Measurements from ENCODE around the gene FBXW8.

FBXW8 gene

GRCh38 chr12:116959198-116959460 is 48.4 kb downstream of the FBXW8 start:
- H2AFZ ChIP-seq (ENCODE audit: low read length, unreplicated experiment) = no peak overlapping the region
- H3K27me3 ChIP-seq (ENCODE audit: insufficient read depth, low read length) = no peaks in the 10 kb centered on the region
- no peak overlapping the region for H3K27ac ChIP-seq (ENCODE audit: low read depth, low read length)
- no peaks in the 10 kb centered on the region for H3K4me1 ChIP-seq (ENCODE audit: control insufficient read depth, insufficient read depth, low read length, unreplicated experiment)
- no peaks in the 10 kb centered on the region for H3K36me3 ChIP-seq (ENCODE audit: insufficient read depth, low read length)
- no peaks in the 10 kb centered on the region for H3K79me2 ChIP-seq (ENCODE audit: control insufficient read depth, insufficient read depth, low read length, unreplicated experiment)
- no peak overlapping the region for H3K4me3 ChIP-seq (ENCODE audit: low read depth, low read length)

DNA sequence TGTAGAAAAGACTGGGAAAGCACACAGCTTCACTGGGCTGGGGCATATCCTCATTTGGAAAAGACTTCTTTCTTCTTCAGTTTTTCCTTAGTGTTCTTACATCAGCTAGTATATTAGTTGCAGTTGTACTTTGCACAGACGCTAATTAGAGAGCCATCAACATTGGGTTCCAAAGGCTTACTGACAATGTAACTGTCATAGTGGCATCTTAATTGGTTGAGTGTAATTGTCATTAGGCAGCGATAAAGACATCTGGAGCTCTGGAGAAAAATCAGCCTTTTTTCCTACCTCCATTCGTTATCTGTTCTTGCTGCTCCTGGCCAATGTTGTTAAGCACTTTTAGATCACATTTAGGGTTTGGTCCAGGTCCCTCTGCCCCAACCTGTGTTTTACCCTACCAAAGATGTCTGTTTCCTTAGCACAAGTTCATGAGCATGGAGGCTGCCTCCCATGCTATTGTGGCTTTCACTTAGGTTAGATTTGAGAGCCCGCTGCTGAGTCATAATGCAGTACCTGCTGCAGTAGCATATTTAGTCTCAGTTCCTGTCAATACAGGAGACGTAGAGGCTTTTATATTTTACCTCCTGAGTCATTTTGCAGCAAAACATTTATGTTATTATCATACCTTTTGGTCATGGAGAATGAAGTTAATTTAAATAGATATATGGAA is 49.2 kb downstream of the FBXW8 start:
- no peaks in the 10 kb centered on the region for H3K79me2 ChIP-seq (ENCODE audit: control insufficient read depth, insufficient read depth, low read length, unreplicated experiment)
- no peak overlapping the region for H2AFZ ChIP-seq (ENCODE audit: low read length, unreplicated experiment)
- H3K27ac ChIP-seq (ENCODE audit: low read depth, low read length) = no peak overlapping the region
- no peaks in the 10 kb centered on the region for H3K4me1 ChIP-seq (ENCODE audit: control insufficient read depth, insufficient read depth, low read length, unreplicated experiment)
- H3K27me3 ChIP-seq (ENCODE audit: insufficient read depth, low read length) = no peaks in the 10 kb centered on the region
- H3K36me3 ChIP-seq (ENCODE audit: insufficient read depth, low read length) = no peaks in the 10 kb centered on the region
- H3K4me3 ChIP-seq (ENCODE audit: low read depth, low read length) = no peak overlapping the region

DNA sequence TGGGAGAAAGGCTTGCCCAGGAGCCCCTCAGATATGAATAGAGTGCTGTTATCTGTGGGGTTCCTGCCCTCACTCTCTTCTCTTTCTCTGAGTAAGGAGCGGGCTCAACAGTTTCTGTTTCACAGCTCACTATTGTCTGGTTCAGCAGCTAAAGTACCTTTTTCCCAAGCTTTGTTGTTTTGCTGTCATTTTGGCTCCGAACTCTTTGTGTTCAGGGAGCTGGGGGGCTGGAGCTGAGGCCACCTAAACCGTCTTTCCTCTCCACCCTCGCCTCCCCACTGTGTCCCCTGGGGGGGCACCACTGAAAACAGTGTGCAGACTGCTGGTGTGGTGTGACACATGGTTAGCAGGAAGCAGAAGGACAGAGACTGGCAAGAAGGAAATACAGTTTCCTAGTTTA is 51.4 kb downstream of the FBXW8 start:
- Histone ChIP-seq H3K36me3 (ENCODE audit: insufficient read depth, low read length) (no peaks in the 10 kb centered on the region), H3K27ac (ENCODE audit: low read depth, low read length) (no peak overlapping the region), H3K27me3 (ENCODE audit: insufficient read depth, low read length) (no peaks in the 10 kb centered on the region), H2AFZ (ENCODE audit: low read length, unreplicated experiment) (no peak overlapping the region), H3K4me3 (ENCODE audit: low read depth, low read length) (no peak overlapping the region), H3K79me2 (ENCODE audit: control insufficient read depth, insufficient read depth, low read length, unreplicated experiment) (no peaks in the 10 kb centered on the region), H3K4me1 (ENCODE audit: control insufficient read depth, insufficient read depth, low read length, unreplicated experiment) (no peaks in the 10 kb centered on the region)

DNA sequence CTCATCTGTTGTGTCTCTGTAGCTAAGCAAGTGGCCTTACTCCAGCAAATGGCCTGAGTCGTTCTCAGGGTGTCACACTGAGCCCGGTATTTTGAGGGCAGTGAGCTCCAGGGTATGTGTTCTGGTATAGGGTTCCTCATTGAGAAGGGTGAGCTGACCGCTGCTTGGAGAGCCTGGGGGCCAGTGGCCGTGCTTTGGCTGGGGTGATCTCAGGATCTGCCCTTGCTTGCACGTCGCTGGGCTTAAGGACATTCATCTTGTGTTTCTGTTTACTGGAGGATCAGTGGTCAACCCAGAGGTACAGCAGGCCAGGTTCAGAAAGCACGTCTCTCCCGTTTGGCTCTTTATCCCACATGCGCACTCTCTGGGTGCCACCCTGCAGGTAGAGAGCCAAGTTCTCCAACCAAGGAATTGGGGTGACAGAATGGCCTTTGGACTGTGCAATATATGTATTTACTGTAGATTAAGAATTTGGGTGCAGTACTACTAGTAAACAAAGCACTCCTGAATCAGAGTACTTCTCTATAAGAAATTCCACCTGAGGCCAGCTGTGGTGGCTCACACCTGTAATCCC is 52.1 kb downstream of the FBXW8 start:
- Histone ChIP-seq H3K4me1 (ENCODE audit: control insufficient read depth, insufficient read depth, low read length, unreplicated experiment) (no peaks in the 10 kb centered on the region), H2AFZ (ENCODE audit: low read length, unreplicated experiment) (no peak overlapping the region), H3K36me3 (ENCODE audit: insufficient read depth, low read length) (no peaks in the 10 kb centered on the region), H3K27ac (ENCODE audit: low read depth, low read length) (no peak overlapping the region), H3K4me3 (ENCODE audit: low read depth, low read length) (no peak overlapping the region), H3K79me2 (ENCODE audit: control insufficient read depth, insufficient read depth, low read length, unreplicated experiment) (no peaks in the 10 kb centered on the region), H3K27me3 (ENCODE audit: insufficient read depth, low read length) (no peaks in the 10 kb centered on the region)

GRCh38 chr12:116964054-116965050 is 53.6 kb downstream of the FBXW8 start:
- Histone ChIP-seq H3K36me3 (ENCODE audit: insufficient read depth, low read length) (no peaks in the 10 kb centered on the region), H3K4me1 (ENCODE audit: control insufficient read depth, insufficient read depth, low read length, unreplicated experiment) (no peaks in the 10 kb centered on the region), H2AFZ (ENCODE audit: low read length, unreplicated experiment) (no peak overlapping the region), H3K27me3 (ENCODE audit: insufficient read depth, low read length) (no peaks in the 10 kb centered on the region), H3K79me2 (ENCODE audit: control insufficient read depth, insufficient read depth, low read length, unreplicated experiment) (no peaks in the 10 kb centered on the region), H3K4me3 (ENCODE audit: low read depth, low read length) (no peak overlapping the region), H3K27ac (ENCODE audit: low read depth, low read length) (no peak overlapping the region)

- H3K36me3 ChIP-seq (ENCODE audit: insufficient read depth, low read length) = peaks cover 6% of the 10 kb centered on the region
- no peaks in the 10 kb centered on the region for H3K79me2 ChIP-seq (ENCODE audit: control insufficient read depth, insufficient read depth, low read length, unreplicated experiment)
- no peak overlapping the region for H3K4me3 ChIP-seq (ENCODE audit: low read depth, low read length)
- no peak overlapping the region for H3K27ac ChIP-seq (ENCODE audit: low read depth, low read length)
- H3K4me1 ChIP-seq (ENCODE audit: control insufficient read depth, insufficient read depth, low read length, unreplicated experiment) = no peaks in the 10 kb centered on the region
- H3K27me3 ChIP-seq (ENCODE audit: insufficient read depth, low read length) = no peaks in the 10 kb centered on the region
- H2AFZ ChIP-seq (ENCODE audit: low read length, unreplicated experiment) = no peak overlapping the region
Observed at GRCh38 chr12:116968986-116969385, 58.2 kb downstream of the FBXW8 start.

- Histone ChIP-seq H3K27me3 (ENCODE audit: insufficient read depth, low read length) (no peaks in the 10 kb centered on the region), H3K4me3 (ENCODE audit: low read depth, low read length) (no peak overlapping the region), H2AFZ (ENCODE audit: low read length, unreplicated experiment) (no peak overlapping the region), H3K4me1 (ENCODE audit: control insufficient read depth, insufficient read depth, low read length, unreplicated experiment) (no peaks in the 10 kb centered on the region), H3K36me3 (ENCODE audit: insufficient read depth, low read length) (peaks cover 6% of the 10 kb centered on the region), H3K79me2 (ENCODE audit: control insufficient read depth, insufficient read depth, low read length, unreplicated experiment) (no peaks in the 10 kb centered on the region), H3K27ac (ENCODE audit: low read depth, low read length) (no peak overlapping the region)
Observed at GRCh38 chr12:116969615-116970585, 59.1 kb downstream of the FBXW8 start.

DNA sequence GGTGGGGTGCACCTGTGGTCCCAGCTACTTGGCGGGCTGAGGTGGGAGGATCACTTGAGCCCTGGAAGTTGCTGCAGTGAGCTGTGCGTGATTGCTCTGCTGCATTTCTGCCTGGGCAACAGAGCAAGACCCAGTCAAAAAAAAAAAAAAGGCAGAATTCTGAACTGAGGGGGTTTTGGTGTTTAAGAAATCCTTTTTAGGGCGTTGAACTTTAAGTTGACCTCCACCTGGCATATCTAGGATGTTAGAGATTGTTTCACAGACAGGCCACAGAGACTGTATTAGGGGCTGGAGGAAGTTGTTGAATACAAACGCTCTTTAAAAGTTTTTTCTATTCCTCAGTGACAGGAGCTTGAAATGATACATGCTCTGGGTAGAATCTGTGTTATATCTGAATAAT is 60.5 kb downstream of the FBXW8 start:
- Histone ChIP-seq H3K27me3 (ENCODE audit: insufficient read depth, low read length) (no peaks in the 10 kb centered on the region), H3K36me3 (ENCODE audit: insufficient read depth, low read length) (peaks cover 6% of the 10 kb centered on the region), H2AFZ (ENCODE audit: low read length, unreplicated experiment) (no peak overlapping the region), H3K4me1 (ENCODE audit: control insufficient read depth, insufficient read depth, low read length, unreplicated experiment) (peaks cover 5% of the 10 kb centered on the region), H3K4me3 (ENCODE audit: low read depth, low read length) (no peak overlapping the region), H3K27ac (ENCODE audit: low read depth, low read length) (no peak overlapping the region), H3K79me2 (ENCODE audit: control insufficient read depth, insufficient read depth, low read length, unreplicated experiment) (no peaks in the 10 kb centered on the region)

DNA sequence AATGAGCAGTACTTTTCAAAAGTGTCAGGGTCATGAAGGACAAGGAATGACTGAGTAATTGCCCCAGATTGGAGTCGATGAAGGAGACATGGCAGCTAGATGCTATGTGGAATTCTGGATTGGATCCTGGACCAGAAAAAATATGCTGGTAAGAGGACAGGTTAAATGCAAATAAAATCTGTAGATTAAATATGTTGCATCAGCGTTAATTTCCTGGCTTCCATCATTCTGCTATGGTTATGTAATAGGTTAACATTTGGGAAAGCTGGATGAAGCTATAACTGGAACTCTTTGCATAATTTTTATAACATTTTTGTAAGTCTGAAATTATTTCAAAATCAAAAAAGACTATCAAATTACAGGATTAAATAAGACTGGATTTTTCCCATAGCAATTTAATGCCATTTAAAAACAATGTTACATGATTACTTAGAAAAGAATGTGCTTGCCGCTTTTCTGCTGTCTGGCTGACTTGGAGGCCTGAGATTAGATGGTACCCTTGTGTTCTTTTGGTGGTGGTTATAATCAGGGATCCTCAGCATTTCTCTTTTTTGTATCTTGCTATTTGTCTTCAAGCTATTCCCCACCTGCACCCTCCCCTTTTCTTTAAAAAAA is 65.1 kb downstream of the FBXW8 start:
- no peak overlapping the region for H3K4me3 ChIP-seq (ENCODE audit: low read depth, low read length)
- peaks cover 6% of the 10 kb centered on the region for H3K36me3 ChIP-seq (ENCODE audit: insufficient read depth, low read length)
- H3K27ac ChIP-seq (ENCODE audit: low read depth, low read length) = no peak overlapping the region
- no peaks in the 10 kb centered on the region for H3K27me3 ChIP-seq (ENCODE audit: insufficient read depth, low read length)
- H2AFZ ChIP-seq (ENCODE audit: low read length, unreplicated experiment) = no peak overlapping the region
- H3K79me2 ChIP-seq (ENCODE audit: control insufficient read depth, insufficient read depth, low read length, unreplicated experiment) = no peaks in the 10 kb centered on the region
- H3K4me1 ChIP-seq (ENCODE audit: control insufficient read depth, insufficient read depth, low read length, unreplicated experiment) = peaks cover 10% of the 10 kb centered on the region
